Stimulated activated CD8-positive, alpha-beta memory T cell treated with anti-CD3 and anti-CD28 coated beads, Interleukin-4, amount 100 ng/mL, for 4 hours (primary cell): ENCODE measurements around the gene GRK6.

Experiments
- DNase-seq, 2 donors: peaks; one replicate each; pipeline ENCODE4 v3.0.0-alpha.2; 2020; ENCODE audit warnings: low read depth in 2 of 2, low spot score in 1 of 2

The GRK6 gene

GRCh38 chr5:177452688-177453638 lies 26.5 kb downstream of the GRK6 start:
- no peak for DNase-seq

- DNase-seq, result no peak
Observed at GRCh38 chr5:177453852-177454396, 27.4 kb downstream of the GRK6 start.

DNA sequence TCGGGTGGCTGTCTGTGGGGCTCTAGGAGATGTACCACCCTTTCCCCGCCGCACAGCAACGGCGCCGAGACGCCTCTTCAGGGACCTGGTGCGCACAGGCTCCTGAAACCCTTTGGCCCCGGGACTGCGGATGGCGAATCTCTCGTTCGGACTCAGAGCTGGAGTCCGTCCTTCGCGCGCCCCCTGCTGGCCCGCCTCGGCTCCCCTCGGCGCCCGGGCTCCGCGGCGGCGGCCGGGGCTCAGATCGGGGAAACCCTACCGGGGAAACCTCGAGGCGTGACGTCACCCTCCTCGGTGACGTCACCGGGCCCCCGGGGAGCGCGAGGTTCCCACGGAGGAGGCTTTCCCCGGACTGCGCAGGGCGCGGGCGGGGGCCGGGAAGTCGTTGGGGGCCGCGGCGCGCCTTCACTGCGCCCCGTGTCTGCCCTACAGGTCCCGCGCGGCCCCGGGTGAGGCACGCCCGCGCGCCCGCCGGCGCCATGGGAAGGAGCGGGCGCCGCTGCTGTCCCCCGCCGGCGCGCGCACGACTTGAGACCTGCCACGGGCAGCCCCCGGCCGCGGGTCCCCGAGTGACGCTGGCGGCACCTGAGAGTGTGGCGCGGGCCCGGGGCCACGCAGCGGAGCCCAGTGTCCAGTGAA lies 28.0 kb downstream of the GRK6 start:
- DNase-seq, result peak; percentile 86 to 90

- peak; percentile 80 to 85 for DNase-seq
Observed at GRCh38 chr5:177455036-177455660, 28.7 kb downstream of the GRK6 start.

DNA sequence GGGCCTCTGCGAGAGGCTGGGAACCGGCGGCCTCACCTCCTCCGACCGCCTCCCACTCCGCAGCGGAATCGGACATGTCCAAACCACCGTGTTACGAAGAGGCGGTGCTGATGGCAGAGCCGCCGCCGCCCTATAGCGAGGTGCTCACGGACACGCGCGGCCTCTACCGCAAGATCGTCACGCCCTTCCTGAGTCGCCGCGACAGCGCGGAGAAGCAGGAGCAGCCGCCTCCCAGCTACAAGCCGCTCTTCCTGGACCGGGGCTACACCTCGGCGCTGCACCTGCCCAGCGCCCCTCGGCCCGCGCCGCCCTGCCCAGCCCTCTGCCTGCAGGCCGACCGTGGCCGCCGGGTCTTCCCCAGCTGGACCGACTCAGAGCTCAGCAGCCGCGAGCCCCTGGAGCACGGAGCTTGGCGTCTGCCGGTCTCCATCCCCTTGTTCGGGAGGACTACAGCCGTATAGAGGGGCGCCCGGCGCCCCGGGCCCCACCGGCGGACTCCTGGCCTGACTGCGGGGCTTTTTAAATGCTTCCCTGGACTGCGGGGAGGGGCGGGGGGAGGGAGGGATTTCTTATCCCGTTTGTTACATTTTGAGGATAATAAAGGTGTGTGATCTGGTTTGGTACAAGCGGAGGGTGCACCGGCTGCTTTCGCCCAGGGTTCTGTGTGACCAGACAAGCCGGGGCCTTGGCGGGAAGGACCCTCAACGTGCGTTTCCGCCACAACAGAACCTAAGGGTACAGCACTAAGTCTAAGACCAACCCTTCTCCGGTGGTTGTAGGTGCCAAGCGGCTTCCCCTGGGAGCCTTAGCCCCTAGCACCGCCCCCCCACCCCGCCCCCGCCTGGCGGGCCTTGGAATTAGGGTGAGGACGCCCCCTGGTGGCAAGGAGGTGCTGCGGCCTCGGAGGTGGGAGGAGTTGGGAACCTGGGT lies 29.4 kb downstream of the GRK6 start:
- DNase-seq, result peak; percentile 88 to 98

DNA sequence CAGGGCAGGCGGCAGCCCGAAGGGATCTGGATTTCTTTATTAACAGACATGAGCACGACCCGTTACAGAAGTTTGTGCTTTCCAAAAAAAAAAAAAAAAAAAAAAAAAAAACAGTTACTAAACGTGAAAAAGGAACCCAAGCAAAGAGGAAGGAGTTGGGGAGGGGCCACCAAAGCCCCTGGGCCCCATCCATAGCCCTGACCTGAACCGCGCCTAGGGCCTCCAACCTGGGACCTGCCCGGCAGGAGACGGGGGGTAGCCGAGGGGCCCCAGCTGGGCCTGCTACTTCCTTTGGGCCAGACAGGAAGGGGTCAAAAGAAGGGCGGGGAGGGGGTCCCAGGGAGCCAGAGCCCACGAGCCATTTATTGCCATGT lies 30.1 kb downstream of the GRK6 start:
- DNase-seq, result no peak

- no peak for DNase-seq
Observed at GRCh38 chr5:177456976-177457851, 30.7 kb downstream of the GRK6 start.

GRCh38 chr5:177457852-177458681 lies 31.6 kb downstream of the GRK6 start:
- no peak for DNase-seq

DNA sequence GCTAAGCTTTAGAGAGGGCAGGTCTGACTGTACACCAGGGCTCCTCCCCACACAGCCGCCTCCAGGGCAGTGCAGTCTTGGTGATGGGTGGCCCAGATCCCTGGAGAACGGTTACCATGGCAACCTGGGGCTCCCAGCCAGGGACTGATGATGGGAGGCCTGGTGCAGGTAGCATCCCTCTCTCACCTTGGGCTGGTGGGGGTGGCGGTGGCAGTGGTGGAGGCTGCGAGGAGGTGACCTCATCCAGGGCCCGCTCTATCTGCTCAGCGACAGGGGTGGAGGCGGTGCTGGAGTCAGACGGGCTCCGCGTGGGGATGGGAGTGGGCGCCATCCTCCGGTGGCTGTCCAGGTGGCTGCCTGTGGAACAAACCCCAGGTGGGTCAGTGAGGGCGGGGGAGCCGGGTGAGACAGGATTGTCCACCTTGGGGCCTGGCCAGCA lies 32.5 kb downstream of the GRK6 start:
- no peak for DNase-seq

GRCh38 chr5:177459357-177459756 lies 32.9 kb downstream of the GRK6 start:
- DNase-seq, result no peak

DNA sequence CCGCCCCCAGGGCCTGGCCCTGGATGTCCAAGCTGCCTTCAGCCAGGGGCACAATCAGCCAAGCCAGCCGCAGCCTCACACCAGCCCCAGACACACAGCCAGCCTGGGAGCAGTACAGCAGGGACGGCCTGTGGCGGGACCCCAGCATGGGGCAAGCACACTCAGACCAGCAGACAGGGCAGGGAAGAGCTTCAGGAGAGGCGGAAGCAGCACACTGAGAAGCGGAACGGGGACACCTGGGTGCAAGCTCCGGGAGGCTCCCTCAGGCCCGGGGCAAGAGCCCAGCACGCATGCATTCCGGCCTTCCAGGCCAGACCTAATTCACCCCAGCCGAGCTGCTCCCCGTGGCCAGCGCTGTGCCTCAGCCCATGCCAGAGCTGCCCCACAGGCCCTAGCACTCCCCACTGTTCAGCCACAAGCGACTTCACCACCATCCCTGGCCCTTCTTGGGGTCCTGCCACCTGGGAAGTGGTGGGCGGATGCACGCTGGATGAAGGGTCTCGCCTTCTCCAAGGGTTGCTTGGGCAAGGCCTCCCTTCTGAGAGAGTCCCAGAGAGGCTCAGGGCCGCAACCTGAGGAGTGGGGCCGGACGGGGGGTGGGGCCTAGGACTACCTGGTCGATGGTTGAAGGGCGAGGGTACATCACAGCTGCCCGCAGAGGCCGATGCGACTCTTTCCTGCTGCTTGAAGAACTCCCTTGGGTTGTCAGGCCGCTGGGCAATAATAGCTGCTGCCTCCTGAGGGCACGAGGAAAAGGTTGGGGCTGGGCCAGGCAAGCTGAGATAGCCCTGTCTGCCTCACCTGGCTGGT lies 33.5 kb downstream of the GRK6 start:
- no peak for DNase-seq

- DNase-seq, result no peak
Observed at GRCh38 chr5:177462021-177462670, 35.7 kb downstream of the GRK6 start.

- DNase-seq, result no peak
Observed at GRCh38 chr5:177465044-177465443, 38.6 kb downstream of the GRK6 start.

DNA sequence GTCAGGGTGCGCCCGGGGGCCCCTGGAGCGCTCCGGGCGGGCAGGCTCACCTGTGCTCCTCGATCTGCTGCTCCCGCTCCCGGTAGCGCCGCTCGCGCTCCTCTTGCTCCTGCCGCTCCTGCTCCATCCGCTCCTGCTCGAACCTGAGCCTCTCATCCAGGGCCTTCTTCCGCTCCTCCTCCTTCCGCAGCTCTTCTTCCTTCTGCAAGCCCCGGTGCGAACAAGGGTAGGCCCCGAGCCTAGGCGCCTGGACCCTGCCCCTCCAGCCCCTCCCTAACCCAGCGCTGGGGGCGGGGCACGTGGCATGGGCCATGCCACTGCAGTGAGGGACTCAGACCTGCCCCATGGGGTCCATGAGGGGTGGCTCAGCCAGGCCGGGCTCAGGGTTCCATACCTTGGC lies 40.4 kb downstream of the GRK6 start:
- no peak for DNase-seq

DNA sequence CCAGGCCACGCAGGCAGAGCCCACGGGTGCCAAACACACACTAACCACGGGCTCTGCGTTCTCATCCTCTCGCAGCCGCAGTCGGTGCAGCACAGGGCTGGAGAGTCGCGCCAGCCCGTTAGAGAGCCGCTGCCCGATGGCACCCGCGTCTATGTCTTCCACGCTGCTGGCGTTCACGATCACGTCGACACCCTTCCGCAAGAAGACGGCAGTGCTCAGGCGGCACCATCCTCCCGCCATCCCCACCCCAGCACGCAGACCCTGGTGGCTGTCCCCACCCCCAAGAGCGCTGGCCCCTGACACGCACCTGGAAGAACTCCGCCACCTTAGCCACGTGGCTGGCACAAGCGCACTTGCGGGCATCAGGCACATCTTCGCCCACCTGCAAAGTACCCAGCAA lies 41.0 kb downstream of the GRK6 start:
- no peak for DNase-seq

DNA sequence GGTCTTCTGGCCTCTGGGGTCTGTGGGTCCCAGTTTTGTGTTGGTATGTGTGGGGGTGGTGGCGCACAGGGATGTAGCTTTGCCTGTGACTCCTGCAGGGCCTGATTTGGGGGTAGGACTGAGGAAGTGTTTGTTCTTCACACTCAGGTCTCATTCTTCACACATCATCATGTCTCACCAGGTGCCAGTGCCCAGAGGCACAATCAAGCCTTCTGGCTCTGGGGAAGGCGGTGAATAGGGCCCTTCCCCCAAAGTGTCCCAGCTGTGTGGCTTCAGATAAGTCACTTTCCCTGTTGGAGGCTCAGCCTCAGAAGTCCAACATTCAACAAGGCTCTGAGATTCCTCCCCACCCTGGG lies 41.8 kb downstream of the GRK6 start:
- DNase-seq, result no peak
